K562 (cell line): Measurements from ENCODE around the gene LRRC8C. TPM values are rescaled to one million over a fixed set of nuclear protein-coding genes. Genes with fewer than 3 reads are reported as not detected.

Experiments
- TAF7 ChIP-seq: fragments of 450-650 bp; IDR thresholded peaks from 2 replicates; pipeline ENCODE4 v1.6.1; 2016; ENCODE audit warnings: missing genetic modification characterization, missing compliant biosample characterization
- U2AF1 ChIP-seq: fragments of 200-400 bp; formaldehyde crosslinking; optimal IDR thresholded peaks from 2 replicates; pipeline ENCODE3; 2017; ENCODE audit warnings: mild to moderate bottlenecking, low read depth, low read length, moderate library complexity
- ZNF133 ChIP-seq: fragments of 250-450 bp; sonication (Bioruptor Pico); IDR thresholded peaks from 2 replicates; pipeline ENCODE4 v1.4.0; 2020; ENCODE audit warnings: mild to moderate bottlenecking
- ZZZ3 ChIP-seq: fragments of 450-650 bp; IDR thresholded peaks from 2 replicates; pipeline ENCODE4 v1.6.1; 2016; ENCODE audit warnings: antibody characterized with exemption, mild to moderate bottlenecking, moderate library complexity
- polyA plus RNA-seq, 8 experiments: library from polyadenylated mRNA; depleted of rRNA in 4 of 8; stranded (reverse) in 5 of 8; unstranded in 3 of 8; fragments of >200 nt; fragmentation: Nextera tagmentation in 2 of 8; fragmentation: Illumina TruSeq in 1 of 8; extraction: Ambion mirVana in 2 of 8; extraction: Trizol in 1 of 8; gene quantifications; 2 replicates each; pipeline versions ENCODE4 v1.2.1 to v1.2.3, GENCODE V29; 2011 to 2014; ENCODE audit warnings: inconsistent platforms in 1 of 8, missing spikeins in 1 of 8
- total RNA-seq, 7 experiments: library from RNA; depleted of rRNA in 6 of 7; stranded (reverse); fragments of >200 nt in 6 of 7; fragmentation: Illumina TruSeq in 2 of 7; extraction: Trizol in 2 of 7; gene quantifications; 2 replicates each; pipeline versions ENCODE4 v1.2.1 to v1.2.3, GENCODE V29; 2011 to 2021; ENCODE audit warnings: low replicate concordance in 1 of 7
- TF ChIP-seq, protein P1 (sequence below): IDR thresholded peaks from 2 replicates; pipeline ENCODE4 v1.6.1; 2014; ENCODE audit warnings: antibody characterized with exemption
- TF ChIP-seq, protein P2 (sequence below): fragments of 250-450 bp; sonication (Bioruptor Pico); IDR thresholded peaks from 2 replicates; pipeline ENCODE4 v1.8.0; 2022; ENCODE audit warnings: inconsistent platforms, mild to moderate bottlenecking, moderate library complexity, borderline replicate concordance
- TF ChIP-seq, protein P3 (sequence below): sonication (generic); formaldehyde crosslinking; IDR thresholded peaks from 2 replicates; pipeline ENCODE4 v1.8.0; 2022; ENCODE audit warnings: mild to moderate bottlenecking, missing genetic modification reagents

Gene LRRC8C
- total and polyA plus RNA-seq, 9 of the 15 experiments (the other 6 are each of a cell fraction or from before 2014, with no cell fraction given): 1.00 to 12.5 (median 4.5) TPM

DNA sequence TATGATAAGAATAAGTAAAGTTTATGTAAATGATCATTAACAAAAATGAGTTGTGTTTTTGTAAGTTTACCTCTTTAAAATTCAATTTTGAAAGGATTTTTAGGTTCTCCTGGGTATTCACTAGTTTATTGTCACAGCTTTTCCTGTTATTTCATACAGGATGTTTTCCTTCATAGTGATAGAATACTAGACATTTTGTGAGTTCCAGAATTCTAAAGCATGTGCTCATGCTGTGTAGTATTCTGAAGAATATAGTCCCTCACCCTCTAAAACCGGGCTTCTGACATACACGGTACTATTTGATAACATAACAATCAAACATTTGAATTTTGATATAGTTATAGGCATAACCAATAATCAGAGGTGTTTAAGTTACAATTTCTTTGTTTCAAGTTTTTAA lies 10.7 kb downstream of the LRRC8C start (continued):
- TF ChIP-seq, protein P1, sequence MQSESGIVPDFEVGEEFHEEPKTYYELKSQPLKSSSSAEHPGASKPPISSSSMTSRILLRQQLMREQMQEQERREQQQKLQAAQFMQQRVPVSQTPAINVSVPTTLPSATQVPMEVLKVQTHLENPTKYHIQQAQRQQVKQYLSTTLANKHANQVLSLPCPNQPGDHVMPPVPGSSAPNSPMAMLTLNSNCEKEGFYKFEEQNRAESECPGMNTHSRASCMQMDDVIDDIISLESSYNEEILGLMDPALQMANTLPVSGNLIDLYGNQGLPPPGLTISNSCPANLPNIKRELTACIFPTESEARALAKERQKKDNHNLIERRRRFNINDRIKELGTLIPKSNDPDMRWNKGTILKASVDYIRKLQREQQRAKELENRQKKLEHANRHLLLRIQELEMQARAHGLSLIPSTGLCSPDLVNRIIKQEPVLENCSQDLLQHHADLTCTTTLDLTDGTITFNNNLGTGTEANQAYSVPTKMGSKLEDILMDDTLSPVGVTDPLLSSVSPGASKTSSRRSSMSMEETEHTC: no peak
- TF ChIP-seq, protein P2, sequence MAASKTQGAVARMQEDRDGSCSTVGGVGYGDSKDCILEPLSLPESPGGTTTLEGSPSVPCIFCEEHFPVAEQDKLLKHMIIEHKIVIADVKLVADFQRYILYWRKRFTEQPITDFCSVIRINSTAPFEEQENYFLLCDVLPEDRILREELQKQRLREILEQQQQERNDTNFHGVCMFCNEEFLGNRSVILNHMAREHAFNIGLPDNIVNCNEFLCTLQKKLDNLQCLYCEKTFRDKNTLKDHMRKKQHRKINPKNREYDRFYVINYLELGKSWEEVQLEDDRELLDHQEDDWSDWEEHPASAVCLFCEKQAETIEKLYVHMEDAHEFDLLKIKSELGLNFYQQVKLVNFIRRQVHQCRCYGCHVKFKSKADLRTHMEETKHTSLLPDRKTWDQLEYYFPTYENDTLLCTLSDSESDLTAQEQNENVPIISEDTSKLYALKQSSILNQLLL (CRISPR knock-in tag): no peak
- TF ChIP-seq ZZZ3 (no peak), TAF7 (tag) (no peak), ZNF133 (CRISPR knock-in tag) (no peak), U2AF1 (no peak)
- TF ChIP-seq, protein P3, sequence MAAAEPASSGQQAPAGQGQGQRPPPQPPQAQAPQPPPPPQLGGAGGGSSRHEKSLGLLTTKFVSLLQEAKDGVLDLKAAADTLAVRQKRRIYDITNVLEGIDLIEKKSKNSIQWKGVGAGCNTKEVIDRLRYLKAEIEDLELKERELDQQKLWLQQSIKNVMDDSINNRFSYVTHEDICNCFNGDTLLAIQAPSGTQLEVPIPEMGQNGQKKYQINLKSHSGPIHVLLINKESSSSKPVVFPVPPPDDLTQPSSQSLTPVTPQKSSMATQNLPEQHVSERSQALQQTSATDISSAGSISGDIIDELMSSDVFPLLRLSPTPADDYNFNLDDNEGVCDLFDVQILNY (CRISPR knock-in tag): no peak
- TF ChIP-seq, all 486 proteins: peak for 0
